GM12878 (cell line): Measurements from ENCODE around the gene TKFC. TPM values are rescaled to one million over a fixed set of nuclear protein-coding genes. Genes with fewer than 3 reads are reported as not detected.

ENCODE experiments used
- ATAC-seq: fragments of 200-7000 bp; cut with Tn5 transposase; 3 replicates; pipeline ENCODE4 v1.9.1; 2020; ENCODE audit warnings: mild to moderate bottlenecking, moderate library complexity
- BruUV-seq: library from RNA; stranded (reverse); fragments of 400-500 nt; replicated peaks from 2 replicates; lab custom pipeline; 2021; lab: Mats Ljungman, UMichigan
- CTCF ChIA-PET: fragments of 300-600 bp; sonication (Branson Sonifier 250); formaldehyde crosslinking; extraction: SDS; loops from one replicate; lab custom pipeline; 2021; ENCODE audit warnings: inconsistent platforms; lab: Yijun Ruan, JAX
- POLR2A ChIA-PET: fragments of 350-600 bp; formaldehyde crosslinking; extraction: SDS; loops from one replicate; lab custom pipeline; 2021; ENCODE audit warnings: inconsistent platforms; lab: Charles Lee
- RAD21 ChIA-PET: fragments of 300-600 bp; sonication (Branson Sonifier 250); formaldehyde crosslinking; loops from one replicate; lab custom pipeline; 2023; ENCODE audit warnings: antibody characterized with exemption; ENCODE audit not compliant: unreplicated experiment; lab: Charles Lee
- SMC1A ChIA-PET: fragments of 300-600 bp; sonication (Branson Sonifier 250); formaldehyde crosslinking; loops from one replicate; lab custom pipeline; 2023; ENCODE audit not compliant: unreplicated experiment, uncharacterized antibody; lab: Charles Lee
- DNase-seq: peaks from one replicate; pipeline ENCODE4 v3.0.0-alpha.2; 2011; ENCODE audit warnings: low read depth, low spot score
- FAIRE-seq: peaks from 3 replicates; lab custom pipeline; 2011; peaks lifted over from hg19 to GRCh38; lab: Jason Lieb, UNC
- H2AFZ ChIP-seq: 2 replicates; pipeline ENCODE4 v1.6.0; 2011; ENCODE audit warnings: low read depth, low read length, control low read depth; ENCODE audit not compliant: control insufficient read depth
- H3K27ac ChIP-seq: 2 replicates; pipeline ENCODE4 v1.5.1; 2011; ENCODE audit warnings: control low read depth; ENCODE audit not compliant: control insufficient read depth, insufficient read depth
- H3K27me3 ChIP-seq, 2 experiments: replicated peaks in 1 of 2; 2 replicates each; pipeline versions ENCODE4 v1.6.0 to v1.6.1; 2011; ENCODE audit warnings: low read length in 1 of 2; ENCODE audit not compliant: control insufficient read depth in 2 of 2, insufficient read depth in 2 of 2
- H3K36me3 ChIP-seq, 2 experiments: 2 replicates each; pipeline ENCODE4 v1.5.1; 2011; ENCODE audit warnings: low read length in 1 of 2; ENCODE audit not compliant: control insufficient read depth in 2 of 2, insufficient read depth in 2 of 2
- H3K4me1 ChIP-seq: 2 replicates; pipeline ENCODE4 v1.6.1; 2011; ENCODE audit warnings: mild to moderate bottlenecking, low read length, moderate library complexity, mixed read lengths; ENCODE audit not compliant: control insufficient read depth, insufficient read depth
- H3K4me2 ChIP-seq: 2 replicates; pipeline ENCODE4 v1.6.0; 2011; ENCODE audit warnings: control low read depth; ENCODE audit not compliant: control insufficient read depth, insufficient read depth
- H3K4me3 ChIP-seq: fragments of 200-600 bp; sonication (generic); 2 replicates; pipeline ENCODE4 v1.5.1; 2016
- H3K79me2 ChIP-seq: 2 replicates; pipeline ENCODE4 v1.6.0; 2011; ENCODE audit warnings: low read length; ENCODE audit not compliant: control insufficient read depth, insufficient read depth
- H3K9ac ChIP-seq: 2 replicates; pipeline ENCODE4 v1.8.0; 2011; ENCODE audit warnings: low read length, control low read depth, mixed read lengths; ENCODE audit not compliant: control insufficient read depth, insufficient read depth
- H3K9me3 ChIP-seq: replicated peaks from 3 replicates; pipeline ENCODE4 v1.5.1; 2011; ENCODE audit warnings: mild to moderate bottlenecking, low read length; ENCODE audit not compliant: control insufficient read depth, insufficient read depth
- H4K20me1 ChIP-seq: 2 replicates; pipeline ENCODE4 v1.6.0; 2011; ENCODE audit not compliant: control insufficient read depth, insufficient read depth
- CBFB ChIP-seq: IDR thresholded peaks from 2 replicates; pipeline ENCODE4 v1.6.1; 2016; ENCODE audit warnings: antibody characterized with exemption, low read depth
- ESRRA ChIP-seq: IDR thresholded peaks from 2 replicates; pipeline ENCODE4 v1.6.1; 2012; ENCODE audit warnings: mild to moderate bottlenecking, low read length, improper control_type of control experiment
- HCFC1 ChIP-seq: fragments of 150-350 bp; IDR thresholded peaks from 2 replicates; pipeline ENCODE4 v1.6.1; 2014; ENCODE audit warnings: low read length
- NFYB ChIP-seq: IDR thresholded peaks from 2 replicates; pipeline ENCODE4 v1.6.1; 2011; ENCODE audit warnings: low read depth, mild to moderate bottlenecking, low read length, improper control_type of control experiment, moderate library complexity; ENCODE audit not compliant: insufficient read depth
- NRF1 ChIP-seq: conservative IDR thresholded peaks from 2 replicates; pipeline ENCODE4 v1.6.1; 2011; ENCODE audit warnings: mild to moderate bottlenecking, low read depth, low read length, improper control_type of control experiment
- PAX5 ChIP-seq: IDR thresholded peaks from 2 replicates; pipeline ENCODE4 v1.6.1; 2011; ENCODE audit warnings: low read depth, low read length, borderline replicate concordance
- POU2F2 ChIP-seq: IDR thresholded peaks from 3 replicates; pipeline ENCODE4 v1.6.1; 2011; ENCODE audit warnings: low read depth, mild to moderate bottlenecking, low read length, borderline replicate concordance
- RCOR1 ChIP-seq: conservative IDR thresholded peaks from 2 replicates; pipeline ENCODE4 v1.6.1; 2012; ENCODE audit warnings: low read depth, low read length, improper control_type of control experiment
- WRNIP1 ChIP-seq: IDR thresholded peaks from 2 replicates; pipeline ENCODE4 v1.6.1; 2011; ENCODE audit warnings: low read depth, low read length, improper control_type of control experiment, borderline replicate concordance
- ZNF24 ChIP-seq: fragments of 450-650 bp; IDR thresholded peaks from 2 replicates; pipeline ENCODE4 v1.6.1; 2017; ENCODE audit warnings: antibody characterized with exemption, mild to moderate bottlenecking
- WGBS: methylation state at CpG from one replicate; pipeline ENCODE4 v1.1.6; 2016; ENCODE audit warnings: low lambda C conversion rate; ENCODE audit not compliant: insufficient replicate concordance, insufficient coverage; ENCODE audit errors: missing lambda C conversion rate; 5-methylcytosine and 5-hydroxymethylcytosine counted together
- in situ Hi-C: fragments of 300-500 bp; cut with MboI; formaldehyde crosslinking; loops from 9 replicates; pipeline ENCODE4 v1.14.3; 2018; ENCODE audit warnings: mixed read lengths
- intact Hi-C: fragments of 100-400 bp; cut with micrococcal nuclease; formaldehyde crosslinking; loops from one replicate; pipeline ENCODE4 v1.14.2; 2022; ENCODE audit not compliant: unreplicated experiment
- polyA plus RNA-seq, 11 experiments: library from polyadenylated mRNA; depleted of rRNA in 4 of 11; unstranded in 6 of 11; stranded (reverse) in 5 of 11; fragments of >200 nt; fragmentation: Nextera tagmentation in 4 of 11; fragmentation: Illumina TruSeq in 1 of 11; extraction: Ambion mirVana in 4 of 11; extraction: Trizol in 1 of 11; gene quantifications; 1 replicate in 1 of 11; 2 replicates in 10 of 11; pipeline versions ENCODE4 v1.2.1 to v1.2.3, GENCODE V29; 2011 to 2016; ENCODE audit warnings: inconsistent platforms in 2 of 11, missing spikeins in 2 of 11, low read depth in 1 of 11
- total RNA-seq, 4 experiments: library from RNA; depleted of rRNA in 3 of 4; stranded (reverse); fragments of >200 nt in 3 of 4; fragmentation: Illumina TruSeq in 1 of 4; extraction: Trizol in 1 of 4; gene quantifications; 2 replicates each; pipeline versions ENCODE4 v1.2.1 to v1.2.3, GENCODE V29; 2013 to 2021
- TF ChIP-seq, protein P1 (sequence below): fragments of 450-650 bp; IDR thresholded peaks from 2 replicates; pipeline ENCODE4 v1.6.1; 2017; ENCODE audit warnings: borderline replicate concordance
- TF ChIP-seq, protein P2 (sequence below): fragments of 150-350 bp; IDR thresholded peaks from 2 replicates; pipeline ENCODE4 v1.6.1; 2014; ENCODE audit warnings: mild to moderate bottlenecking, low read depth, low read length
- TF ChIP-seq, protein P3 (sequence below): fragments of 450-650 bp; IDR thresholded peaks from 2 replicates; pipeline ENCODE4 v1.6.1; 2016; ENCODE audit warnings: mild to moderate bottlenecking, moderate library complexity, borderline replicate concordance
- TF ChIP-seq, protein P4 (sequence below): fragments of 450-650 bp; IDR thresholded peaks from 2 replicates; pipeline ENCODE4 v1.6.1; 2017; ENCODE audit warnings: antibody characterized with exemption, mild to moderate bottlenecking, moderate library complexity
- TF ChIP-seq, protein P5 (sequence below): IDR thresholded peaks from 2 replicates; pipeline ENCODE4 v1.6.1; 2012; ENCODE audit warnings: low read depth, low read length, improper control_type of control experiment

The TKFC gene
- total and polyA plus RNA-seq, 10 of the 15 experiments (the other 5 are each of a cell fraction or from before 2014, with no cell fraction given): 2.4 to 113 (median 59.0) TPM

DNA sequence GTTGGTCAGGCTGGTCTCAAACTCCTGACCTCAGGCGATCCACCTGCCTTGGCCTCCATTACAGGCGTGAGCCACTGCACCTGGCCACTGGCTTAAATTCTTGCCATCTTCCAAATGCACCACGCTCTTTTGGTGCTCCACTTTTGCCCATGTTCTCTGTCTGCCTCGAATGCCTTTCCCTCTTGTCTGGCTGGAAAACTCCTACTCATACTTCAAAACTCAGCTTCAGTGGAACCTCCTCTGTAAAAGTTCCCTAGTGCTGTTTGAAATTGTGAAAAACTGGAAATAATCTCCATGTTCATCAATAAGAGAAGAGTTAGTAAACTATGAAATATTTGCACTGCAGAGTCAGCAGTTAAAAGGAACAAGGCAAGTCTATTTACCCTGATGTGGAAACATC, 49.4 kb upstream of the TKFC start:
- ChIA-PET POLR2A (no interaction called here), CTCF (interaction anchor here (0.8 kb wide), 1 partner anchor 101 kb away, joined by 3 read pairs; no protein-coding TSS in a partner anchor), RAD21 (no interaction called here), SMC1A (no interaction called here)
- no peaks in the 10 kb centered on the region for H4K20me1 ChIP-seq
- no peaks in the 10 kb centered on the region for H3K4me1 ChIP-seq
- no peak overlapping the region for H3K4me3 ChIP-seq
- no peak for FAIRE-seq
- 42% methylated on average over 4 of the region's 4 CpGs for WGBS
- H2AFZ ChIP-seq: no peak overlapping the region
- no peak for ATAC-seq
- H3K27ac ChIP-seq: no peak overlapping the region
- no peaks in the 10 kb centered on the region for H3K79me2 ChIP-seq
- H3K36me3 ChIP-seq: no peaks in the 10 kb centered on the region
- H3K9me3 ChIP-seq: no peaks in the 10 kb centered on the region
- H3K4me2 ChIP-seq: no peak overlapping the region
- BruUV-seq: no TSS peak
- H3K27me3 ChIP-seq: no peaks in the 10 kb centered on the region
- DNase-seq: no peak
- H3K9ac ChIP-seq: no peak overlapping the region
- intact Hi-C loops (no loop called here), in situ Hi-C loops (no loop called here)
- TF ChIP-seq NFYB: no peak
- TF ChIP-seq, protein P1, sequence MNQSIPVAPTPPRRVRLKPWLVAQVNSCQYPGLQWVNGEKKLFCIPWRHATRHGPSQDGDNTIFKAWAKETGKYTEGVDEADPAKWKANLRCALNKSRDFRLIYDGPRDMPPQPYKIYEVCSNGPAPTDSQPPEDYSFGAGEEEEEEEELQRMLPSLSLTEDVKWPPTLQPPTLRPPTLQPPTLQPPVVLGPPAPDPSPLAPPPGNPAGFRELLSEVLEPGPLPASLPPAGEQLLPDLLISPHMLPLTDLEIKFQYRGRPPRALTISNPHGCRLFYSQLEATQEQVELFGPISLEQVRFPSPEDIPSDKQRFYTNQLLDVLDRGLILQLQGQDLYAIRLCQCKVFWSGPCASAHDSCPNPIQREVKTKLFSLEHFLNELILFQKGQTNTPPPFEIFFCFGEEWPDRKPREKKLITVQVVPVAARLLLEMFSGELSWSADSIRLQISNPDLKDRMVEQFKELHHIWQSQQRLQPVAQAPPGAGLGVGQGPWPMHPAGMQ: no peak
- no peak for TF ChIP-seq ZNF24
- TF ChIP-seq, protein P2, sequence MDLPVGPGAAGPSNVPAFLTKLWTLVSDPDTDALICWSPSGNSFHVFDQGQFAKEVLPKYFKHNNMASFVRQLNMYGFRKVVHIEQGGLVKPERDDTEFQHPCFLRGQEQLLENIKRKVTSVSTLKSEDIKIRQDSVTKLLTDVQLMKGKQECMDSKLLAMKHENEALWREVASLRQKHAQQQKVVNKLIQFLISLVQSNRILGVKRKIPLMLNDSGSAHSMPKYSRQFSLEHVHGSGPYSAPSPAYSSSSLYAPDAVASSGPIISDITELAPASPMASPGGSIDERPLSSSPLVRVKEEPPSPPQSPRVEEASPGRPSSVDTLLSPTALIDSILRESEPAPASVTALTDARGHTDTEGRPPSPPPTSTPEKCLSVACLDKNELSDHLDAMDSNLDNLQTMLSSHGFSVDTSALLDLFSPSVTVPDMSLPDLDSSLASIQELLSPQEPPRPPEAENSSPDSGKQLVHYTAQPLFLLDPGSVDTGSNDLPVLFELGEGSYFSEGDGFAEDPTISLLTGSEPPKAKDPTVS: no peak
- TF ChIP-seq, protein P3, sequence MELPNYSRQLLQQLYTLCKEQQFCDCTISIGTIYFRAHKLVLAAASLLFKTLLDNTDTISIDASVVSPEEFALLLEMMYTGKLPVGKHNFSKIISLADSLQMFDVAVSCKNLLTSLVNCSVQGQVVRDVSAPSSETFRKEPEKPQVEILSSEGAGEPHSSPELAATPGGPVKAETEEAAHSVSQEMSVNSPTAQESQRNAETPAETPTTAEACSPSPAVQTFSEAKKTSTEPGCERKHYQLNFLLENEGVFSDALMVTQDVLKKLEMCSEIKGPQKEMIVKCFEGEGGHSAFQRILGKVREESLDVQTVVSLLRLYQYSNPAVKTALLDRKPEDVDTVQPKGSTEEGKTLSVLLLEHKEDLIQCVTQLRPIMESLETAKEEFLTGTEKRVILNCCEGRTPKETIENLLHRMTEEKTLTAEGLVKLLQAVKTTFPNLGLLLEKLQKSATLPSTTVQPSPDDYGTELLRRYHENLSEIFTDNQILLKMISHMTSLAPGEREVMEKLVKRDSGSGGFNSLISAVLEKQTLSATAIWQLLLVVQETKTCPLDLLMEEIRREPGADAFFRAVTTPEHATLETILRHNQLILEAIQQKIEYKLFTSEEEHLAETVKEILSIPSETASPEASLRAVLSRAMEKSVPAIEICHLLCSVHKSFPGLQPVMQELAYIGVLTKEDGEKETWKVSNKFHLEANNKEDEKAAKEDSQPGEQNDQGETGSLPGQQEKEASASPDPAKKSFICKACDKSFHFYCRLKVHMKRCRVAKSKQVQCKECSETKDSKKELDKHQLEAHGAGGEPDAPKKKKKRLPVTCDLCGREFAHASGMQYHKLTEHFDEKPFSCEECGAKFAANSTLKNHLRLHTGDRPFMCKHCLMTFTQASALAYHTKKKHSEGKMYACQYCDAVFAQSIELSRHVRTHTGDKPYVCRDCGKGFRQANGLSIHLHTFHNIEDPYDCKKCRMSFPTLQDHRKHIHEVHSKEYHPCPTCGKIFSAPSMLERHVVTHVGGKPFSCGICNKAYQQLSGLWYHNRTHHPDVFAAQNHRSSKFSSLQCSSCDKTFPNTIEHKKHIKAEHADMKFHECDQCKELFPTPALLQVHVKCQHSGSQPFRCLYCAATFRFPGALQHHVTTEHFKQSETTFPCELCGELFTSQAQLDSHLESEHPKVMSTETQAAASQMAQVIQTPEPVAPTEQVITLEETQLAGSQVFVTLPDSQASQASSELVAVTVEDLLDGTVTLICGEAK: no peak
- no peak for TF ChIP-seq RCOR1
- TF ChIP-seq, protein P4, sequence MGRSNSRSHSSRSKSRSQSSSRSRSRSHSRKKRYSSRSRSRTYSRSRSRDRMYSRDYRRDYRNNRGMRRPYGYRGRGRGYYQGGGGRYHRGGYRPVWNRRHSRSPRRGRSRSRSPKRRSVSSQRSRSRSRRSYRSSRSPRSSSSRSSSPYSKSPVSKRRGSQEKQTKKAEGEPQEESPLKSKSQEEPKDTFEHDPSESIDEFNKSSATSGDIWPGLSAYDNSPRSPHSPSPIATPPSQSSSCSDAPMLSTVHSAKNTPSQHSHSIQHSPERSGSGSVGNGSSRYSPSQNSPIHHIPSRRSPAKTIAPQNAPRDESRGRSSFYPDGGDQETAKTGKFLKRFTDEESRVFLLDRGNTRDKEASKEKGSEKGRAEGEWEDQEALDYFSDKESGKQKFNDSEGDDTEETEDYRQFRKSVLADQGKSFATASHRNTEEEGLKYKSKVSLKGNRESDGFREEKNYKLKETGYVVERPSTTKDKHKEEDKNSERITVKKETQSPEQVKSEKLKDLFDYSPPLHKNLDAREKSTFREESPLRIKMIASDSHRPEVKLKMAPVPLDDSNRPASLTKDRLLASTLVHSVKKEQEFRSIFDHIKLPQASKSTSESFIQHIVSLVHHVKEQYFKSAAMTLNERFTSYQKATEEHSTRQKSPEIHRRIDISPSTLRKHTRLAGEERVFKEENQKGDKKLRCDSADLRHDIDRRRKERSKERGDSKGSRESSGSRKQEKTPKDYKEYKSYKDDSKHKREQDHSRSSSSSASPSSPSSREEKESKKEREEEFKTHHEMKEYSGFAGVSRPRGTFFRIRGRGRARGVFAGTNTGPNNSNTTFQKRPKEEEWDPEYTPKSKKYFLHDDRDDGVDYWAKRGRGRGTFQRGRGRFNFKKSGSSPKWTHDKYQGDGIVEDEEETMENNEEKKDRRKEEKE: no peak
- TF ChIP-seq CBFB: no peak
- no peak for TF ChIP-seq HCFC1
- no peak for TF ChIP-seq ESRRA
- TF ChIP-seq, protein P5, sequence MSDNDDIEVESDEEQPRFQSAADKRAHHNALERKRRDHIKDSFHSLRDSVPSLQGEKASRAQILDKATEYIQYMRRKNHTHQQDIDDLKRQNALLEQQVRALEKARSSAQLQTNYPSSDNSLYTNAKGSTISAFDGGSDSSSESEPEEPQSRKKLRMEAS: no peak
- TF ChIP-seq WRNIP1: no peak
- no peak for TF ChIP-seq POU2F2
- TF ChIP-seq NRF1: no peak
- no peak for TF ChIP-seq PAX5
